OCI-LY1 (cell line): ENCODE data around the gene RELL1.

Experiments
- H2AFZ ChIP-seq: fragments of 200-600 bp; sonication (generic), shearing (Covaris generic); 2 replicates; pipeline ENCODE4 v1.6.0; 2014; ENCODE audit warnings: antibody characterized with exemption, mild to moderate bottlenecking, low read length
- H3F3A ChIP-seq: fragments of 200-600 bp; sonication (generic), shearing (Covaris generic); 2 replicates; pipeline ENCODE4 v1.6.0; 2014; ENCODE audit warnings: mild to moderate bottlenecking, antibody characterized with exemption, low read length, moderate library complexity; ENCODE audit not compliant: insufficient read depth
- H3K27ac ChIP-seq: fragments of 200-600 bp; sonication (generic); 2 replicates; pipeline ENCODE4 v1.5.1; 2014; ENCODE audit warnings: low read length, mixed run types, mild to moderate bottlenecking, low read depth; ENCODE audit not compliant: poor library complexity, severe bottlenecking
- H3K27me3 ChIP-seq: fragments of 200-600 bp; sonication (generic); 2 replicates; pipeline ENCODE4 v1.6.0; 2014; ENCODE audit warnings: antibody characterized with exemption, mild to moderate bottlenecking, low read length, moderate library complexity; ENCODE audit not compliant: insufficient read depth
- H3K36me3 ChIP-seq: fragments of 200-600 bp; sonication (generic); 2 replicates; pipeline ENCODE4 v1.6.1; 2014; ENCODE audit warnings: mild to moderate bottlenecking, antibody characterized with exemption, low read length, moderate library complexity, mixed read lengths; ENCODE audit not compliant: insufficient read depth
- H3K4me1 ChIP-seq: fragments of 200-600 bp; sonication (generic); 2 replicates; pipeline ENCODE4 v1.5.1; 2014; ENCODE audit warnings: mild to moderate bottlenecking, low read length, moderate library complexity; ENCODE audit not compliant: insufficient read depth, severe bottlenecking
- H3K4me2 ChIP-seq: fragments of 200-600 bp; sonication (generic), shearing (Covaris generic); 2 replicates; pipeline ENCODE4 v1.6.1; 2014; ENCODE audit warnings: low read length
- H3K4me3 ChIP-seq: fragments of 200-600 bp; sonication (generic); 2 replicates; pipeline ENCODE4 v1.5.1; 2014; ENCODE audit warnings: low read length, low read depth, mild to moderate bottlenecking, mixed read lengths; ENCODE audit not compliant: poor library complexity, severe bottlenecking
- H3K79me2 ChIP-seq: fragments of 200-600 bp; shearing (Covaris generic); 2 replicates; pipeline ENCODE4 v1.6.1; 2016; ENCODE audit warnings: mixed run types, low read length, mixed read lengths; ENCODE audit not compliant: insufficient read depth
- H3K9ac ChIP-seq: fragments of 200-600 bp; sonication (generic), shearing (Covaris generic); 2 replicates; pipeline ENCODE4 v1.6.1; 2014; ENCODE audit warnings: mild to moderate bottlenecking, low read length, mixed read lengths
- H3K9me2 ChIP-seq: fragments of 200-600 bp; sonication (generic), shearing (Covaris generic); 2 replicates; pipeline ENCODE4 v1.6.1; 2014; ENCODE audit warnings: low read depth, mild to moderate bottlenecking, low read length, mixed read lengths
- H3K9me3 ChIP-seq: fragments of 200-600 bp; shearing (Covaris generic); 2 replicates; pipeline ENCODE4 v1.6.1; 2014; ENCODE audit warnings: low read length, mixed read lengths
- H4K20me1 ChIP-seq: fragments of 200-600 bp; sonication (generic), shearing (Covaris generic); 2 replicates; pipeline ENCODE4 v1.6.0; 2016; ENCODE audit warnings: mild to moderate bottlenecking, low read length; ENCODE audit not compliant: insufficient read depth
- EZH2 ChIP-seq: fragments of 200-600 bp; sonication (generic), shearing (Covaris generic); IDR thresholded peaks from 2 replicates; pipeline ENCODE4 v1.8.0; 2017; ENCODE audit warnings: borderline replicate concordance, mixed run types, mild to moderate bottlenecking, antibody characterized with exemption, low read length, moderate library complexity, mixed read lengths
- TF ChIP-seq, protein P1 (sequence below): fragments of 200-600 bp; sonication (generic), shearing (Covaris generic); IDR thresholded peaks from 2 replicates; pipeline ENCODE4 v1.5.1; 2017; ENCODE audit warnings: mild to moderate bottlenecking, antibody characterized with exemption, low read length, moderate library complexity, mixed read lengths

RELL1 gene

DNA sequence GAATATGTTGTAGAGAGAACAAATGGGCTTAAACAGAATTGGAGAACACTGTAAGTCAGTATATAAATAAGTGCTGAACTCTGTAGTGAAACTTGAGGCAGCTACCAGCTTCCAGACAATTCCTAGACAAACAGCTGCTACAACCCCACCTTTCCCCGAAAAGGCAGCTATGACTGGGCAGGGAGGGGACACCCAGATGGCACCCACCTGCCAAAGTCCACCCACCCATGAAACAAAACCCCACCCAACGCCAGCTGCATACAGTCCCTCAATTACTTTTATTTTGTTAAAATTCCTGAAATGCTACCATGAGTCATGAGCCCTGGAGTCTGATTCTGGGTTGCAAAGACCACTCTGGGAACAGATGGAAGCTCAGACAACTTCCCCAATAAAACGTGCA lies 24.4 kb downstream of the RELL1 start:
- no peaks in the 10 kb centered on the region for H4K20me1 ChIP-seq
- H3K4me3 ChIP-seq, result no peak overlapping the region
- peaks cover 3% of the 10 kb centered on the region for H3K9me3 ChIP-seq
- no peaks in the 10 kb centered on the region for H3K9me2 ChIP-seq
- no peak overlapping the region for H3K27ac ChIP-seq
- TF ChIP-seq EZH2, result no peak
- TF ChIP-seq, protein P1, sequence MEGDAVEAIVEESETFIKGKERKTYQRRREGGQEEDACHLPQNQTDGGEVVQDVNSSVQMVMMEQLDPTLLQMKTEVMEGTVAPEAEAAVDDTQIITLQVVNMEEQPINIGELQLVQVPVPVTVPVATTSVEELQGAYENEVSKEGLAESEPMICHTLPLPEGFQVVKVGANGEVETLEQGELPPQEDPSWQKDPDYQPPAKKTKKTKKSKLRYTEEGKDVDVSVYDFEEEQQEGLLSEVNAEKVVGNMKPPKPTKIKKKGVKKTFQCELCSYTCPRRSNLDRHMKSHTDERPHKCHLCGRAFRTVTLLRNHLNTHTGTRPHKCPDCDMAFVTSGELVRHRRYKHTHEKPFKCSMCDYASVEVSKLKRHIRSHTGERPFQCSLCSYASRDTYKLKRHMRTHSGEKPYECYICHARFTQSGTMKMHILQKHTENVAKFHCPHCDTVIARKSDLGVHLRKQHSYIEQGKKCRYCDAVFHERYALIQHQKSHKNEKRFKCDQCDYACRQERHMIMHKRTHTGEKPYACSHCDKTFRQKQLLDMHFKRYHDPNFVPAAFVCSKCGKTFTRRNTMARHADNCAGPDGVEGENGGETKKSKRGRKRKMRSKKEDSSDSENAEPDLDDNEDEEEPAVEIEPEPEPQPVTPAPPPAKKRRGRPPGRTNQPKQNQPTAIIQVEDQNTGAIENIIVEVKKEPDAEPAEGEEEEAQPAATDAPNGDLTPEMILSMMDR, result no peak
- 0 out of 2 replicates have a peak, but pooled peaks cover 4% of the 10 kb centered on the region for H3K36me3 ChIP-seq
- H3K27me3 ChIP-seq, result no peaks in the 10 kb centered on the region
- H2AFZ ChIP-seq, result no peak overlapping the region
- no peak overlapping the region for H3K9ac ChIP-seq
- H3F3A ChIP-seq, result no peaks in the 10 kb centered on the region
- peaks cover 11% of the 10 kb centered on the region for H3K79me2 ChIP-seq
- H3K4me1 ChIP-seq, result no peaks in the 10 kb centered on the region
- no peak overlapping the region for H3K4me2 ChIP-seq

DNA sequence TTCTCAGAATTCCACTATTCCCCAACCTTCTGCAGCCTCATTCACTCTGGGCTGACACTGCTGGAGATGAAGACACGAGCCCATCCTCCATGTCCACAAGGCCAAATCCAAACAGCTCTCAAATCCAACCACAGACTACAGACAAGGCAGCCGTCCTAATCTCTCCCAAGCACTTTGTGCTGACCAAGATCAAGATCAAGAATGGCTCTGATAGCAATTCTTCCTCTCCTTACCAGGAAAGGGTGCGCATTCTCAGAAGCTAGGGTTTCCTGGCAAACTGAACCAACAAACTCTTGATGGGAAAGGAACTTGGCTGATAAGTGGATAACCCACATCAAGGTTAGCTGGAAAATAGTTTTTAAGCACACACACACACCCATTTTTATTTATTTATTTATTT lies 26.5 kb downstream of the RELL1 start:
- H3K9me2 ChIP-seq, result no peaks in the 10 kb centered on the region
- H2AFZ ChIP-seq, result no peak overlapping the region
- H3K9ac ChIP-seq, result no peak overlapping the region
- peaks cover 13% of the 10 kb centered on the region for H3K9me3 ChIP-seq
- H3K4me3 ChIP-seq, result no peak overlapping the region
- no peaks in the 10 kb centered on the region for H3K27me3 ChIP-seq
- H3F3A ChIP-seq, result no peaks in the 10 kb centered on the region
- H3K4me2 ChIP-seq, result no peak overlapping the region
- H3K36me3 ChIP-seq, result peaks cover 20% of the 10 kb centered on the region
- no peaks in the 10 kb centered on the region for H3K4me1 ChIP-seq
- H3K27ac ChIP-seq, result no peak overlapping the region
- H3K79me2 ChIP-seq, result peaks cover 11% of the 10 kb centered on the region; the same call in 1 of the 2 replicates
- H4K20me1 ChIP-seq, result no peaks in the 10 kb centered on the region
- TF ChIP-seq, protein P1, result no peak
- no peak for TF ChIP-seq EZH2

DNA sequence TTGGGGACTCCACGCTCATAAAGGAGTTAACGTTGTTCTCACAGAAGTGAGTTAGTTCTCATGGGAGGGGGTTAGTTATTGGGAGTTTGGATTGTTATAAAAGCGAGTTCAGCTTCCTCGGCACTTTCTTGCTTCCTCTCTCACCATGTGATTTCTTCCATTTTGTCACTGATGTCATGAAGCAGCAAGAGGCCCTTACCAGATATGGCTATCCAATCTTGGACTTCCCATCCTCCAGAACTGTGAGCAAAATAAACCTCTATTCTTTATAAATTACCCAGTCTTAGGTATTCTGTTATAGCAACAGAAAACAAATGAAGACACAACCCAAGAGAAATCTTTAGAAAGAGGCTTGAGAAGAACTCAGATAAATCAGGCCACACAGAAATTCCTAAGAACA lies 29.5 kb downstream of the RELL1 start:
- Histone ChIP-seq H3F3A (no peaks in the 10 kb centered on the region), H3K4me3 (no peak overlapping the region), H4K20me1 (no peaks in the 10 kb centered on the region), H3K4me2 (no peak overlapping the region), H3K9me2 (no peaks in the 10 kb centered on the region), H2AFZ (no peak overlapping the region), H3K36me3 (peaks cover 31% of the 10 kb centered on the region), H3K9ac (no peak overlapping the region), H3K27me3 (no peaks in the 10 kb centered on the region), H3K4me1 (no peaks in the 10 kb centered on the region), H3K9me3 (peaks cover 13% of the 10 kb centered on the region), H3K79me2 (peaks cover 8% of the 10 kb centered on the region; the same call in 1 of the 2 replicates), H3K27ac (no peak overlapping the region)
- no peak for TF ChIP-seq EZH2
- TF ChIP-seq, protein P1, result no peak
